Duodenal mucosa (tissue), 2 donors: ENCODE results near the gene HDAC9.
A peak's percentile ranks its signal among the peaks of the same experiment; 100 is the strongest.

Experiments used
- H3K27ac ChIP-seq: one replicate; pipeline ENCODE4 v1.7.0; 2013; ENCODE audit warnings: low read depth, low read length
- H3K27me3 ChIP-seq, 2 donors: one replicate each; pipeline ENCODE4 v1.7.0; 2013; ENCODE audit warnings: low read length in 2 of 2, control low read depth in 1 of 2; ENCODE audit not compliant: insufficient read depth in 2 of 2, control insufficient read depth in 1 of 2
- H3K36me3 ChIP-seq, 2 donors: one replicate each; pipeline ENCODE4 v1.7.0; 2013; ENCODE audit warnings: low read length in 2 of 2, control low read depth in 1 of 2; ENCODE audit not compliant: insufficient read depth in 2 of 2, control insufficient read depth in 1 of 2
- H3K4me1 ChIP-seq, 2 donors: one replicate each; pipeline ENCODE4 v1.7.0; 2013; ENCODE audit warnings: low read length in 2 of 2, control low read depth in 1 of 2; ENCODE audit not compliant: insufficient read depth in 2 of 2, control insufficient read depth in 1 of 2
- H3K4me3 ChIP-seq, 2 donors: one replicate each; pipeline ENCODE4 v1.7.0; 2013; ENCODE audit warnings: low read length in 2 of 2, low read depth in 1 of 2
- H3K9ac ChIP-seq, 2 donors: one replicate each; pipeline ENCODE4 v1.7.0; 2013; ENCODE audit warnings: low read length in 2 of 2, low read depth in 1 of 2
- H3K9me3 ChIP-seq, 2 donors: one replicate each; pipeline ENCODE4 v1.7.0; 2013; ENCODE audit warnings: low read length in 2 of 2, control low read depth in 1 of 2; ENCODE audit not compliant: control insufficient read depth in 1 of 2

Gene HDAC9

DNA sequence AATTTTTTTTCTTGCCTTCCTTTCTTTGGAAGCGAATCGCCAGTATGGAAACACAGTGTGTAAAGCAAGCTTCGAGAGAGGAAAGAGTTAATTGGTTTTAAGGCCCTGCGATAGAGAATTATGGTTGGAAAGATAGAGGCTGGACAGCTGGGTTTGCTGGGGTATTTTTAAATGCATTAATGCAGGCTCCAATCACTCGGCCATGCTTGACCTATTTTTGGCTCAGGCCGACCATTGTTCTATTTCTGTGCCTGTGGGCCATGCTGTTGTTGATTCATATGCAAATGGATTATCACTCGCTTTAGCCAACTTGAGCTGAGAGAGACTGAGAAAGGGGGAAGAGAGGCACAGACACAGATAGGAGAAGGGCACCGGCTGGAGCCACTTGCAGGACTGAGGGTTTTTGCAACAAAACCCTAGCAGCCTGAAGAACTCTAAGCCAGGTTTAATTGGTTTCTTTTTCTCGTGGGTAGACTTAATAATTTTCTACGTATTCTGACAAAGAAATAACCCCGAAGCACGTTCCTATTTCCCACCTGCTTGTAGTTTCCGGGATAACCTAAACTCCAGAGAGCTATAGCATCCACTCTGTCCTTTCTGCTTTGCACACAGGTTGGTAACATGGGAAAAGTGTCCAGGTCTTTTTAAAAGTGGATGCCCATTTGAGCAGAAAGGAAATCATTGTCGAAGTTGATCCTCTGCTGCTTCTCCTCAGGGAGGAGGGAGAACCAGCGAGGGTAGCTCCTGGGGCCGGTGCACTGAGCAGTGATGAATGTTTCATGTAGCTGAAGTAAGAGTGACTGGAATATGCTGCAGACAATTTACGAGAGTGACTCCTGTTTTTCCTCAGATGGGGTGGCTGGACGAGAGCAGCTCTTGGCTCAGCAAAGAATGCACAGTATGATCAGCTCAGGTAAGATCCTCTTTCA lies at the start of gene HDAC9:
Gene HDAC9, plus strand, starts transcription at position 338 of the 929 bp plus-strand sequence. Its CDS starts 554 bp downstream, at position 892.
- Histone ChIP-seq H3K9ac (peak within 1 kb of the TSS in 1 of 2 donors; percentile 47), H3K4me3 (peak within 1 kb of the TSS; percentile 55 to 61), H3K4me1 (no peaks in the 10 kb centered on the region), H3K9me3 (no peaks in the 10 kb centered on the region), H3K36me3 (no peaks in the 10 kb centered on the region), H3K27me3 (no peaks in the 10 kb centered on the region), H3K27ac (no peak within 1 kb of the TSS)

DNA sequence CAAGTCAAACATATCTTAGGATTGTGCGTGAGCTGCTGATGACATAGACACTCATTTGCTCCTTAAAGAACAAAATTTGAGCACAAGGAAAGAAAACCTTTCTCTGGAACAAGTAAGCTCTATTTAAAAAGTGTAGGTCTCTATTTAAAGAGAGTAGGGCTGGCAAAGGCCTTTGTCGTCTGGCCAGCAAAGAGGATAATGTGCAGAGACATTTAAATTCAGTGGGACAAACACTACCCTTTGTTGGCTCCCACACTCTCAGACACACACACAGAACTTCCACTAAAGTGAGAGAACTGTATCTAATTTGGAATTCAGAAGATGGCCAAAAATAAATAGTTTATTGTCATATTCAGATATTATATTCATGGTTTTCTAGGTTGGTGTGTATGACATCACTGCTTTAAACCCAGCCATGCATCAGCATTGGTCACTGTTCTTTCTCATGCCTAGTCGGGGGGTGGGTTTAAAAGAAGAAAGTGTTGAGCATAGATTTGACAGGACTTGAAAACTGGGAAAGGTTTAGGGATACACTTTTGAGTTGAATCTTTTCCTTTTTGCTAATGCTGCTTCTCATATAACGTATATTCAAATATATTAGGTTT lies 49.5 kb upstream of the HDAC9 start:
- H3K9ac ChIP-seq = no peak overlapping the region
- H3K4me3 ChIP-seq = no peak overlapping the region
- H3K36me3 ChIP-seq = no peaks in the 10 kb centered on the region
- H3K27ac ChIP-seq = no peak overlapping the region
- H3K9me3 ChIP-seq = no peaks in the 10 kb centered on the region
- H3K27me3 ChIP-seq = no peaks in the 10 kb centered on the region
- H3K4me1 ChIP-seq = no peaks in the 10 kb centered on the region

DNA sequence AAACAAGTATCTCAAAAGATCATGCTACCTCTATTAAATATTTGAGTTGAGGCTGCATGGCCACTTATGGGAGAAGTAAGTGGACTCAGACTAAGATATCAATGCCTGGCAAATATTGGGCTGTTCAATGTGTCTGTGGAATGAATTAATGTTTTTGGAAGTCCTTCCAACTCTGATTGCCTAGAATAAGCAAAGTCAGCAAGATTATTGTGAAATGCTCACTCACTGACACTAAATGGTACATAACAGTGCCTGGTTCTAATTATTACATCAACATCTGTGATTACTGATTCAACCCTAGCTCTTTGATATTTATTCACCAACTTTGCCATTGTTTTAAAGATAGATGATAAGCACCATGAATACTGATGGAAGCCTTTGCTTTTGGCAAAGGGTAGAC lies 45.5 kb upstream of the HDAC9 start:
- H3K9me3 ChIP-seq = no peaks in the 10 kb centered on the region

DNA sequence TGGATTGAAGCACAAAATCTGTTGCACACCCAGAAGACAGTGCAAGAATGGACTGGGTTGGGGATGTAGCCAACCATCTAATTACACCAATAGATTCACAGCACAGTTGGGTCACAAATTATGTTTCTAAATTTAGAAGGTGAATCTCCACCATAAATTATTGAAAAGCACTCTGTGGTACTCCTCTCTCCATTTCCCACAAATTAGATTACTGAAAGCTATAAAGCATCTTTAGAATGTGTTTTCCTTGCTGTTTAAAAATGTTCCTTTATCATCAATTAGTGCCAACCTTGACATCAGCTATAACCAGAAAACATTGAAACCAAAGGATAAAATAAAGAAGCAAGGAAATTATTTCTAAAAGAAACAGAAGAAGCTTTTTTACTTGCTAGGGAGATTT lies 39.9 kb upstream of the HDAC9 start:
- no peaks in the 10 kb centered on the region for H3K4me1 ChIP-seq
- no peaks in the 10 kb centered on the region for H3K9me3 ChIP-seq
- no peaks in the 10 kb centered on the region for H3K36me3 ChIP-seq
- H3K27ac ChIP-seq = no peak overlapping the region
- no peaks in the 10 kb centered on the region for H3K27me3 ChIP-seq
- no peak overlapping the region for H3K9ac ChIP-seq
- no peak overlapping the region for H3K4me3 ChIP-seq

More for the DNA sequence above, 45.5 kb upstream of the HDAC9 start:
- no peak overlapping the region for H3K9ac ChIP-seq
- H3K27ac ChIP-seq = no peak overlapping the region
- no peaks in the 10 kb centered on the region for H3K27me3 ChIP-seq
- H3K36me3 ChIP-seq = no peaks in the 10 kb centered on the region
- H3K4me1 ChIP-seq = no peaks in the 10 kb centered on the region
- no peak overlapping the region for H3K4me3 ChIP-seq

DNA sequence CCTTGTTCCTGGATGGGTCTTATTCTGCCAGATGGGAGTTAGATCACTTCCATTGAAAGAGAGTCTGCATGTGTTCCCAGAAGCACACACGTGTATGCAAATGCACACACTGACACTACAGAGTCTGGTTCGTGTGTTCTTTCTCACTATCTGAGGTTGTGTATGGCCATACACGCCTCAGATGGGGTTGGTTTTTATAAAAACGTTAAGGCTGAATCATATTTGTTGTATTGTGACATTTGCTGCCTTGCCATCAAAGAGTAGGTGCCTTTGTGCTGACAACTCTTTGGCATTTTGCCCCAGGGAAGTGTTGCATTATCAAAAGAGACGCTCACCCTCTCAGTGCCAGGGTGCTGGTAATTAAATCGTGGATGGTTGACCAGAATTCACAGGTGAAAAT lies 37.7 kb upstream of the HDAC9 start:
- H3K4me1 ChIP-seq = no peaks in the 10 kb centered on the region
- no peak overlapping the region for H3K9ac ChIP-seq
- no peaks in the 10 kb centered on the region for H3K27me3 ChIP-seq
- no peak overlapping the region for H3K4me3 ChIP-seq
- H3K9me3 ChIP-seq = no peaks in the 10 kb centered on the region
- no peaks in the 10 kb centered on the region for H3K36me3 ChIP-seq
- no peak overlapping the region for H3K27ac ChIP-seq

DNA sequence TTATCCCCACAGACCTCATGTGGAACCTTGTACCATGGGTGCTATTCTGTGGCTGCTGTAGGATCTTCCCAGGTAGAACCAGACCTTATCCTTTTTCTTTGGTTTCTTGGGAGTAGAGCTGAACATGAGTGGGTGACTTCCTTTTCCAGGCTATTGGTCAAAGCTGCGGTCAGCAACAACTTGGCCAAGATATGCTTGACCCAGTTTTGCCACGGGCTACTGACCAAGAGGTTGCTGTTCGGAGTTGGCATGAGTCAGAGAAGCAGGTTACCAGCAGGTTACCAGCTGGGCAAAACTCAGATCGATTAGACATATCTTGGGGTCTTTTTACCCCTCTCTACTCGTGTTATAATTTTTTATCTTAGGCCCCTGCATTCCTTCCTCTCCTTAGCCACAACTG lies 36.7 kb upstream of the HDAC9 start:
- no peaks in the 10 kb centered on the region for H3K4me1 ChIP-seq
- no peak overlapping the region for H3K4me3 ChIP-seq
- H3K36me3 ChIP-seq = no peaks in the 10 kb centered on the region
- no peak overlapping the region for H3K27ac ChIP-seq
- no peak overlapping the region for H3K9ac ChIP-seq
- H3K9me3 ChIP-seq = no peaks in the 10 kb centered on the region
- H3K27me3 ChIP-seq = no peaks in the 10 kb centered on the region

DNA sequence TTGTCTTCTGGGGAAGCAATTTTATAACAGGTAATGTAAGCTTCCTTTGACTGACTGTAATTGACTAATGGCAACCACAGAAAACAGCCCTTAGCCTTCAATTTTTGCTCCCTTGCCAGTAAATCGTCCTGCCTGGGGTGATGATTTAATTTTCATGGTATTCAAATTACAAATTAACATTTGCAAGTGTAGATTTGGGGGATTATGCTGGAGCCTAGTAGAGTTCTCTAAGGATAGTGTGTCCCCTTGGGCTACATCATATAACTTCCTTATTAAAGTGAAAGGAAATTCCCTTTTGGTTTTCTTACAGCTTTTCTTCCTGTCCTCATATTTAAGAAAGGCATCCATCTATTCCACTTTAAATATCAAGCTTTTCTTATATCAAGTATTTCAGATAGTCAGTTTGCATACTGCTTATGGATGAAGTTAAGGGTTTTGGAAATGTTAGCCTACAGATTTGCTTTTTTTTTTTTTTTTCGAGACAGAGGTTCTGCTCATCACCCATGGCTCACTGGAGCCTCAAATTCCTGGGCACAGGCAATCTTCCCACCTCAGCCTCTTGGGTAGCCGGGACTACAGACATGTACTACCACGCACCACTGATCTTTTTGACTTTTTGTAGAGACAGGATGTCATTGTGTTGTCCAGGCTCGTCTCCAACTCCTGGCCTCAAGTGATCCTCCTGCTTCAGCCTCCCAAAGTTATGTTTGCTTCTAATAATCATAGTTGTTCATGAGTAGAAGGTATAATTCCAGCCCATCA lies 35.9 kb upstream of the HDAC9 start:
- Histone ChIP-seq H3K4me3 (no peak overlapping the region), H3K9ac (no peak overlapping the region), H3K9me3 (no peaks in the 10 kb centered on the region), H3K36me3 (no peaks in the 10 kb centered on the region), H3K27ac (no peak overlapping the region), H3K4me1 (no peaks in the 10 kb centered on the region), H3K27me3 (no peaks in the 10 kb centered on the region)

DNA sequence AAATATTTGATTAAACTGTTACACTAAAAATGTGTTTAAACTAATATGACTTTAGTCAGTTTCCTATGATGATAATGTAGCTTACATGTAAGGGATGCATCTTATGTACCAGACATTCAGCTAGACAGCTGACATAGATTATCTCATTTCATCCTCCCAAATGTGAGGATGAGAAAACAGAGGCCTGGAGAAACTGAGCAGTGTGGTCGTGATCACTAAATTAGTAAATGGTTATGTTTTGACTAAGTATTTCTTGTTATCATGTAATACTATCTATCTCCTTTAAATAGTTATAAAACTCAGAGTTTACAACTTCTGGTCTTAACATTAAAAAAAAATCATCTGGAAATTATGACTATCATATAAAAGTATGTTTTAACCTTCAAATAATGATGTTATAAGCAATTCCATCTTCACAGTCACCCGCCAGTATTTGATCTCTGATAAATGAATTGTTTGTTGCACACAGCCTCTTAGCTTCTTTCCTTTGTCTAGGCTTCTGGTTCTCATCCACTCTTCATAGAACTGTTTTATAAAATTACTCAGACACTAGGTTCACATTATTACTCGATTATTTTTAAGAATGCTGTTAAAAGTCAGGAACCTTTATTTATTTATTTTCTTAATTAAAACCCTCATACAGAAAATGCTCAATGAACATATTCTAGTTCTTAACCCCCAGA lies 33.6 kb upstream of the HDAC9 start:
- H3K4me3 ChIP-seq = no peak overlapping the region
- H3K4me1 ChIP-seq = no peaks in the 10 kb centered on the region
- H3K27me3 ChIP-seq = no peaks in the 10 kb centered on the region
- no peak overlapping the region for H3K9ac ChIP-seq
- no peaks in the 10 kb centered on the region for H3K36me3 ChIP-seq
- H3K9me3 ChIP-seq = no peaks in the 10 kb centered on the region
- H3K27ac ChIP-seq = no peak overlapping the region

DNA sequence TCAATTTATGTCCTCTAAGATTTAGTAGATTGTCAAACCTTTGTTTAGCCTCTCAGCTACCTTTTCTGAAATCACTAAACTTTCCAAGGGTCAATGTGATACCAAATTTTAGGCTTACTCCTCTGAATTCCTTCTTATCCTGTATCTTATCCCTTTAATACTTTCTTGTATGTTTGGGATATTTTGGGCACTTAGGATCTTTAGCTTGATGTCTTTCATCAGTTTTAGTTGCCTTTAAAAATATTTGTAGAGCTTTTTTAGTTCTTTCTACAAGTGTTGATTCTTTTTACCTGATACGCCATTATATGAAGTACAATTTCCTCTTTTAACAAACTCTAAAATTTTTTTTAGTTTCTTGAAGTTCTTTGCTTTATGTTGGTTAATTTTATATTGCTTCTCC lies 30.7 kb upstream of the HDAC9 start:
- H3K4me3 ChIP-seq = no peak overlapping the region

More for the DNA sequence above, 30.7 kb upstream of the HDAC9 start:
- Histone ChIP-seq H3K27me3 (no peaks in the 10 kb centered on the region), H3K36me3 (no peaks in the 10 kb centered on the region), H3K27ac (no peak overlapping the region), H3K4me1 (no peaks in the 10 kb centered on the region), H3K9me3 (no peaks in the 10 kb centered on the region), H3K9ac (no peak overlapping the region)
